Small intestine (tissue), 7 donors: Measurements from ENCODE around the gene PTCH2. TPM values are rescaled to one million over a fixed set of nuclear protein-coding genes. Genes with fewer than 3 reads are reported as not detected.
A peak's percentile ranks its signal among the peaks of the same experiment; 100 is the strongest.
"Not testable (repeated sequence)": the region's sequence is repeated elsewhere in the genome, so short reads cannot be mapped to it uniquely, and the experiment has no call there.

ENCODE experiments used
- DNase-seq, 2 donors: peaks; one replicate each; pipeline versions ENCODE4 v3.0.0 to v3.0.0-alpha.2; 2013
- FAIRE-seq: peaks from 2 replicates; lab custom pipeline; 2012; peaks lifted over from hg19 to GRCh38; lab: Jason Lieb, UNC
- H3K27ac ChIP-seq, 3 donors: one replicate each; pipeline ENCODE4 v1.5.1; 2013; ENCODE audit warnings: low read length in 2 of 3, mild to moderate bottlenecking in 2 of 3, control low read depth in 1 of 3, inconsistent platforms in 1 of 3, low read depth in 1 of 3, moderate library complexity in 1 of 3
- H3K27me3 ChIP-seq, 3 donors: one replicate each; pipeline ENCODE4 v1.6.1; 2013; ENCODE audit warnings: low read length in 3 of 3, inconsistent platforms in 1 of 3; ENCODE audit not compliant: control insufficient read depth in 3 of 3, insufficient read depth in 3 of 3
- H3K36me3 ChIP-seq, 3 donors: one replicate each; pipeline ENCODE4 v1.6.1; 2013; ENCODE audit warnings: low read length in 3 of 3, inconsistent platforms in 1 of 3, low read depth in 1 of 3, mild to moderate bottlenecking in 1 of 3, moderate library complexity in 1 of 3; ENCODE audit not compliant: control insufficient read depth in 3 of 3, insufficient read depth in 2 of 3
- H3K4me1 ChIP-seq, 3 donors: one replicate each; pipeline ENCODE4 v1.6.1; 2013; ENCODE audit warnings: low read length in 2 of 3, inconsistent platforms in 1 of 3, low read depth in 1 of 3, mild to moderate bottlenecking in 1 of 3, moderate library complexity in 1 of 3; ENCODE audit not compliant: control insufficient read depth in 3 of 3, insufficient read depth in 2 of 3
- H3K4me3 ChIP-seq, 3 donors: one replicate each; pipeline ENCODE4 v1.5.1; 2013; ENCODE audit warnings: low read length in 3 of 3, control low read depth in 1 of 3, inconsistent platforms in 1 of 3, low read depth in 1 of 3, mild to moderate bottlenecking in 1 of 3, moderate library complexity in 1 of 3
- H3K9me3 ChIP-seq, 2 donors: one replicate each; pipeline ENCODE4 v1.6.1; 2013; ENCODE audit warnings: low read depth in 1 of 2, low read length in 1 of 2; ENCODE audit not compliant: control insufficient read depth in 2 of 2, insufficient read depth in 1 of 2
- WGBS, 3 donors: extraction: QIAGEN DNeasy Blood & Tissue Kit; methylation state at CpG; one replicate each; pipeline ENCODE4 v1.1.7; 2013; 5-methylcytosine and 5-hydroxymethylcytosine counted together
- polyA plus RNA-seq, 4 donors: library from polyadenylated mRNA; stranded (reverse) in 3 of 4; unstranded in 1 of 4; fragments of 200-250 nt in 3 of 4; fragments of 120-200 nt in 1 of 4; gene quantifications; one replicate each; pipeline versions ENCODE4 v1.2.1 to v1.2.3, GENCODE V29; 2013
- donor health status: healthy with polysubstance abuse.
- donor health status: control.
- donor health status: control.
- donor health status: Bipolar disorder and iron deficiency.
- donor health status: healthy.

Gene PTCH2
- polyA plus RNA-seq, 4 donors: 0.27 to 3.2 (median 0.36) TPM

DNA sequence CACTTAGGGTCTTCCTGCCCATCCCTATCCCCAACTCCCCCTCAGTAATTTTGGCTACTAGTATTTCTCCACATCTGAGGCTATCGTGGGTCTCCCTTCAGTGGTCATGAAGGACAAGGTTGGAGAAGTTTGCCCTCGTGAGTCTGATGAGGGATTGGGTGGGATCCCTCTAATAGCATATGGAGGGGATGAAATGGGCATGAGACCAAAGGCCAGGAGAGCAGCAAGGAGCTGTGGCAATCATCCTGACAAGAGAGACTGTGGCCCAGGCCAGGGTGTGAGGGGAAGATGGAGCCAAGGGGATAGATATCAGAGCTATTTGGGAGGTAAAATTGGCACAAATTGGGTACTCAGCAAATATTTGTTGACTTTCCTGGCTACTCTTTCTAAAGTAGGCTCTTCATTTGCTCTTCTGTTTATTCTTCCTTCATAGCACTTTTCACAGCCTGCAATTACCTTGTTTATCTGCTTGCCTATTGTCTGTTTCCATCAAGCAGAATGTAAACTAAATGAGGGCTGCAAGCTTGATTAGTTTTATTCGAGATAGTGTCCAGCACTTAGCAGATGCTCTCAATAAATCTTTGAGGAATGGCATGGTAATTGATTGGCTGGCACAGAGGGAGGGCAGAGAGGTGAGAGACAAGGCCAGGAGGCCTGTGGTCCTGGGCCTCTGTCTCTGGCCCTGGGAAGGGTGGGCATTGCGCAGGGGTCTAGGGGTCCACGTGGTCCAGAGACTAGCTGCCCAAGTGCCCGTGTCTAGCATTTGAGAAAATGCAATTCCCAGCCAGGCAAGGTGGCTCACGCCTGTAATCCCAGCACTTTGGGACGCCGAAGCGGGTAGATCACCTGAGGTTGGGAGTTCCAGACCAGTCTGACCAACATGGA, 44.3 kb downstream of the PTCH2 start:
- Histone ChIP-seq H3K9me3 (no peaks in the 10 kb centered on the region), H3K27ac (peak overlapping the region in 2 of 3 donors; percentile 45 to 92), H3K4me3 (no peak overlapping the region), H3K4me1 (peaks cover 0 to 27% (median 2%) of the 10 kb centered on the region in 3 donors), H3K36me3 (peaks cover 2 to 22% (median 6%) of the 10 kb centered on the region in 3 donors), H3K27me3 (no peaks in the 10 kb centered on the region)
- no peak for FAIRE-seq
- DNase-seq: no peak
- 81 to 87% (median 86%) methylated on average over 10 of the region's 10 CpGs for WGBS, 3 donors

DNA sequence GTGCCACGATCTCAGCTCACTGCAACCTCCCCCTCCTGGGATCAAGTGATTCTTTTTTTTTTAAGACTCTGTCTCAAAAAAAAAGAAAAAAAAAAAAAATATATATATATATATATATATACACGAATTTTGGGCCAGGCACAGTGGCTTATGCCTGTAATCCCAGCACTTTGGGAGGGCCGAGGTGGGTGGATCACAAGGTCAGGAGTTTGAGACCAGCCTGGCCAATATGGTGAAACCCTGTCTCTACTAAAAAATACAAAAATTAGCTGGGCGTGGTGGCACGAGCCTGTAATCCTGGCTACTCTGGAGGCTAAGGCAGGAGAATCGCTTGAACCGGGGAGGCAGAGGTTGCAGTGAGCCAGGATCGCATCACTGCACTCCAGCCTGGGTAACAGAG, 45.2 kb downstream of the PTCH2 start:
- not testable (repeated sequence) for DNase-seq, FAIRE-seq
- WGBS, 3 donors: 79 to 84% (median 80%) methylated on average over 8 of the region's 8 CpGs

DNA sequence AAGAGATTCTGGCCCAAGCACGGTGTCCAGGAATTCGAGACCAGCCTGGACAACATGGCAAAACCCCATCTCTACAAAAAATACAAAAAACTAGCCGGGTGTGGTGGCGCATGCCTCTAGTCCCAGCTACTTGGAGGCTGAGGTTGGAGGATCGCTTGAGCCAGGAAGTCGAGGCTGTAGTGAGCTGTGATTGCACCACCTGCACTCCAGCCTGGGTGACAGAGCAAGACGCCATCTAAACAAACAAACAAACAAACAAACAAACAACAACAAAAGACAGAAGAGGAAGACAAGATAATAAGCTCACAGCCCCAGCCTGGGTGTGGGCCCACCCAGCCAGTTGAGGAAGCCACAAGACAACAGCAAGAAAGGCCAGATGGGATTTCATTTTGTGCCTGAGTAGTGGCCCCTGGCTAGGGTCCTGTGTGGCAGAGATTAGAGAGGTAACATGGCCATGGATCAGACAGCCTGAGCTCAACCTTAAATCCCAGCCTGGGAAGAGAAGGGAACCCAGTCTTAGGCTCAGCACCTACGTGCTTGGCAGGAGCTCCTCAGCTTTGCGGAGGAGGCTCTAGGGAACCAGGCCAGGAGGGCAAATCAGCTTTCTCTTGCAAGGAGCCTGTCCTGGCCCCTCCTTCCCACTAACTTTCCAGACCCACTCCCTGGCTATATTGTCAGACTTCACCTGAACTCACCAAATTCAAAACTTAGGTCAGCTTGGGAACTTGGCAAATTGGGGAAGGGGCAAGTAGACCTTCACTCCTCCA, 50.1 kb downstream of the PTCH2 start:
- FAIRE-seq (no peak), DNase-seq (no peak)
- WGBS, 3 donors: 87 to 91% (median 91%) methylated on average over 9 of the region's 9 CpGs
- no peaks in the 10 kb centered on the region for H3K9me3 ChIP-seq
- no peaks in the 10 kb centered on the region for H3K4me1 ChIP-seq
- no peaks in the 10 kb centered on the region for H3K36me3 ChIP-seq
- no peaks in the 10 kb centered on the region for H3K27me3 ChIP-seq
- H3K4me3 ChIP-seq: no peak overlapping the region
- H3K27ac ChIP-seq: no peak overlapping the region

More for the DNA sequence above, 45.2 kb downstream of the PTCH2 start:
- not testable (repeated sequence) for H3K27me3 ChIP-seq, H3K4me3 ChIP-seq, H3K9me3 ChIP-seq, H3K27ac ChIP-seq
- Histone ChIP-seq H3K4me1 (peaks cover 0 to 26% (median 2%) of the 10 kb centered on the region in 3 donors), H3K36me3 (peaks cover 0 to 13% (median 0%) of the 10 kb centered on the region in 3 donors)

DNA sequence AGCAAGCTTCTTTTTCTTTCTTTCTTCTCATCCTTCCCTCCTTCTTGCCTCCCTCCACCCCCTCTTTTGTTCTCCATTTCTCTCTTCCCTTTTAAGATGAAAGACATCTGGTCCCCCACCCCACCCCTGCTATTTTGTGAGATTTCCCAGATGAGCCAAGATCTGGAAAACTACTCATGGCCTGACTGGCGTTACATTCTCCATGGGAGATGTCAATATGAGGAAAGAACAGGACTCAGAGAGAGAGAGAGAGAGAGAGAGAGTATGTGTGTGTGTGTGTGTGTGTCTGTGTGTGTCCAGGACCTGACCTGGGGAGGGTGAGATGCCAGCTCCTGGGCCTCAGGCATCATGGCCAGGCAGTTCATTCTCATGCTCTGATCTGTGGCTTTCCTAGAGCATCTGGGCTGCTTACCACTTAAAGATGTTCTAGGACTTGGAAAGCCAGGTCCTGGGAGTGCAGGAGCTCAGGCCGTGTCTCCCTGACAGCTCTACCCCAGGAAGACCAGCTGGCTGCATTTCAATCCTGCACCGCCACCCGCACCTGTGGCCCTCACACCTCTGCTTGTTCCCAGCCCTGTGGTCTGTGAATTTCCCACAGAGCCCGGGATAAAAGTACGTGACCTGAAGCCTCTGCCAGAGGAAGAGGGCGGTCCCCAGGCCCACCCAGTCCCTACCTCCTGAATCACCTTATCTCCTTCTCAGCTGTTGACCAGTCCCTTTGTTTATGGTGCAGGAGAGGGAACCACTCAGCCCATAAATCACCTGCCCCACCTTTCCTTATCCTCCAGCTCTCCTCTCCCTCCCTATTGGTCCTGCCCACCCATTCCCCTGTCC, 51.9 kb downstream of the PTCH2 start:
- Histone ChIP-seq H3K27me3 (no peaks in the 10 kb centered on the region), H3K9me3 (no peaks in the 10 kb centered on the region), H3K27ac (peak overlapping the region in 1 of 3 donors; percentile 26), H3K4me3 (no peak overlapping the region), H3K36me3 (peaks cover 0 to 2% (median 0%) of the 10 kb centered on the region in 3 donors), H3K4me1 (peaks cover 0 to 4% (median 0%) of the 10 kb centered on the region in 3 donors)
- DNase-seq (peak in 1 of 2 donors; percentile 56), FAIRE-seq (no peak)
- 23 to 56% (median 47%) methylated on average over 6 to 7 of the region's 7 CpGs for WGBS, 3 donors

DNA sequence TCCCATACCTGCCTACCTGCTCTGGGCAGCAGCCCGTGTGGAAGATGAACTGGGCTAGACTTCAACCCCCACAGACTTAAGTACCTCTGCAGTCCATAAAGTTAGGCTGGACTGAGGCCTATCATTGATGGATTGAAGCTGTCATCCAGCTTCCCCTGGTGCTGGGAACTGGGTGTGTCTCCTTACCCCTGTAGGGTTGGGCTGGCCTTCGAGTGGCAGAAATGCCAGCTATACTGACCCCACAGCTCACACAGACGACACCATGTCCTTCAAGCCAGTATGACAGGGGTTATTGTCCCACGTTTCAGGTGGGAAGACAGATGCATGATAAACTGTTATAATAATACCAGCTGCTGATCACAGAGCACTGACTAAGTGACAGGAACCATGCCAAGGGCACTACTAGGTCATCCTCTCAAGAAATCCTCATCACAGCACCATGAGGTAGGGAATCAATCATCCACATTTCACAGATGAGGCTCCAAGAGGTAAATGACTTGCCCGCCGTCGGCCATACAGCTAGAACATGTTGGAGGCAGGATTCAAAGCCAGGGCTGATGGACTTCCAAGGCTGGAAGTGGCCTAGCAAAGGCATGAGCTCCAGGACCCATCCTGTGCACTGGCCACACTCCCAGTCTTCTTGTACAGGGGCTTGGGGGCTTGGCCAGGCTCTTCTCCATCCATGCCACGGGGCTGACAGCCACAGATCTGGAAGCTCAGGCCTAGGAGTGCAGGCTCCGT, 54.8 kb downstream of the PTCH2 start, which contains the start of gene BEST4:
Gene BEST4 (minus strand): TSS at position 51 of the 741 bp plus-strand sequence. CDS start 465 bp downstream, outside the sequence.
- Histone ChIP-seq H3K27me3 (no peaks in the 10 kb centered on the region), H3K27ac (no peak within 1 kb of the TSS)
- WGBS, 3 donors: 75 to 80% (median 79%) methylated on average over 9 of the region's 9 CpGs

DNA sequence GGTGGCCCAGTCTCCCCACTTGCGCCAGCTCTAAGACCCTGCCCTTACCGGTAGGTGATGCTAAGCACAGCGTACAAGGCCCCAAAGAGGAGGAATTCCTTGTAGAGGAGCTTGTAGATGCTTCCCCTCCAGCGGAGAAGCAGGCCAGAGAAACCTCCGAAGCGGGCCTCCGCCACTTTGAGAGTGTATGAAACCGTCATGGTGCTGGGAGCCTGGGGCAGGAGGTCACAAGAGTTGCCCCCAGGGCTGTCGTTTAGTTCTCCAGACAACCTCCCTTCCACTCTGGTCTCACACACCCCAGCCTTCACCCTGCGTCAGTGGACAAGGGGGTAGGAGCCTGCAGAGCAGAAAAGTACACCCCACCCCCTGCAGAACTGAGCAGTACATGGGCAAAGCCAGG, 55.5 kb downstream of the PTCH2 start:
- FAIRE-seq (no peak), DNase-seq (no peak)
- Histone ChIP-seq H3K27me3 (no peaks in the 10 kb centered on the region), H3K4me1 (peaks cover 0 to 28% (median 2%) of the 10 kb centered on the region in 3 donors), H3K36me3 (peaks cover 0 to 5% (median 0%) of the 10 kb centered on the region in 3 donors), H3K27ac (no peak overlapping the region), H3K9me3 (no peaks in the 10 kb centered on the region), H3K4me3 (no peak overlapping the region)
- 93 to 96% (median 94%) methylated on average over 10 of the region's 10 CpGs for WGBS, 3 donors

More for the DNA sequence above, 54.8 kb downstream of the PTCH2 start, which contains the start of gene BEST4:
- H3K4me3 ChIP-seq: no peak within 1 kb of the TSS
- peaks cover 0 to 28% (median 2%) of the 10 kb centered on the region in 3 donors for H3K4me1 ChIP-seq
- DNase-seq (no peak), FAIRE-seq (no peak)
- no peaks in the 10 kb centered on the region for H3K9me3 ChIP-seq
- H3K36me3 ChIP-seq: peaks cover 0 to 2% (median 0%) of the 10 kb centered on the region in 3 donors

DNA sequence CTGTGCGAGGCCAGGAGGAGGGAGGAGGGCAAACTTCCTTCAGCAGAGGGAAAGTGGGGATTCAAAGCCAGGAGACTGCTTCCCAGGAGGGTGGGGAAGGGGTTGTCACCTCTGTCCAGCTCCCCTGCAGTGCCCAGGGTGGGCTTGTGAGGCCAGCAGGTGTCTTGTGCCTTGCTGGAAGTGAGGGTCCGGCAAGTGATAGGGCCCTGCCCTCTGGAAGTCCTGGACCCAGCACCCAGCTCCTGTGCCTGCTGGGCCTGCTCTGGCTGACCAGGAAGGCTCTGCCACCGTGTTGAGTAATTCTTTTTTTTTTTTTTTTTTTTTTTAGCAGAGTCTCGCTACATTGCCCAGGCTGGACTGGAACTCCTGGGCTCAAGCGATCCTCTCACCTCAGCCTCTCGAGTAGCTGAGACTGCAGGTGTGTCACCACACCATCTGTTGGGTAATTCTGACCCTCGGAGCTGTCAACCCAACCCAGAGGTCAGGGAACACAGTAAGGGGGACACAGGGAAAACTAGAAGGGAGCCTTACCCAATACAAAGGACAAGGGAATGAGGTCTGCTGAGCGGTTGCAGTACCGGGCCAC, 56.1 kb downstream of the PTCH2 start:
- Histone ChIP-seq H3K27me3 (no peaks in the 10 kb centered on the region), H3K27ac (peak overlapping the region; percentile 10 to 56 (median 34)), H3K4me3 (no peak overlapping the region), H3K4me1 (peaks cover 0 to 28% (median 2%) of the 10 kb centered on the region in 3 donors), H3K9me3 (no peaks in the 10 kb centered on the region), H3K36me3 (peaks cover 0 to 5% (median 0%) of the 10 kb centered on the region in 3 donors)
- FAIRE-seq (no peak), DNase-seq (peak in 1 of 2 donors; percentile 3)
- WGBS, 3 donors: 75 to 86% (median 80%) methylated on average over 9 of the region's 9 CpGs
